Lung microvascular endothelial cell (primary cell): Measurements from ENCODE around the gene CREBRF. TPM values are rescaled to one million over a fixed set of nuclear protein-coding genes. Genes with fewer than 3 reads are reported as not detected.
"Not testable (repeated sequence)": the region's sequence is repeated elsewhere in the genome, so short reads cannot be mapped to it uniquely, and the experiment has no call there.

Source experiments
- DNase-seq, 2 donors: peaks; one replicate each; pipeline versions ENCODE4 v3.0.0 to v3.0.0-alpha.2; 2010; ENCODE audit warnings: low read depth in 2 of 2
- total RNA-seq: library from RNA; depleted of rRNA; stranded (reverse); fragments of >200 nt; gene quantifications from 2 replicates; pipeline ENCODE4 v1.2.1, GENCODE V29; 2014

The CREBRF gene
- total RNA-seq, 1 donor from 2014 or later, result 26.4 TPM

DNA sequence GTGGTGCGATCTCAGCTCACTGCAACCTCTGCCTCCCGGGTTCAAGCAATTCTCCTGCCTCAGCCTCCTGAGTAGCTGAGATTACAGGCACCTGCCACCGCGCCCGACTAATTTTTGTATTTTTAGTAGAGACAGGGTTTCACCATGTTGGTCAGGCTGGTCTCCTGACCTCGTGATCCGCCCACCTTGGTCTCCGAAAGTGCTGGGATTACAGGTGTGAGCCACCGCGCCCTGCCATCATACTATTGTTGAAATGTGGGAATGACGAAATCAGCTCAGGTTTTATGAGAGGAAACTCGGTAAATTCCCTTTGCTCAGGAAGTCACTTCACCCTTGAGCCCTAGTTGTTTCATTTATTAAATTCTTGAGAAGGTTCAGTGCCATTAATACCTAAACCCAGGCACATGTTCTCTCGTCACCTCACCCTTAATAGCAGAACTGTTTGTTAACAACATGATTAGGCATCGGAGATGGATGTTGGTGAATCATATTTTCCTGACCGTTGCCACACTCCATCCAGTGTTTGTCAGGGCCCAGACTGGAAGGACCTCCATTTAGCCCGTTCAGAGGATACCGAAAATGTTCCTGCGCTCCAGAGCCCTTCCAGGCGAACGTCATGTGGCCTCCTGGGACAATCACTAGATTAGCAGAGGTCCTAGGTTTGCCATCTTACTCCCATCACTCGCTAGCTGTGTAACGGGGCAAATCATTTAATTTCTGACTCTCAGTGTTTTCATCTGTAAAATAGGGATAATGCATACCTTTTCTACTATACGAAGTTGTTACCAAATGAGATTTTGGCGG lies 20.0 kb upstream of the CREBRF start:
- DNase-seq, result peak; percentile 48 to 72

DNA sequence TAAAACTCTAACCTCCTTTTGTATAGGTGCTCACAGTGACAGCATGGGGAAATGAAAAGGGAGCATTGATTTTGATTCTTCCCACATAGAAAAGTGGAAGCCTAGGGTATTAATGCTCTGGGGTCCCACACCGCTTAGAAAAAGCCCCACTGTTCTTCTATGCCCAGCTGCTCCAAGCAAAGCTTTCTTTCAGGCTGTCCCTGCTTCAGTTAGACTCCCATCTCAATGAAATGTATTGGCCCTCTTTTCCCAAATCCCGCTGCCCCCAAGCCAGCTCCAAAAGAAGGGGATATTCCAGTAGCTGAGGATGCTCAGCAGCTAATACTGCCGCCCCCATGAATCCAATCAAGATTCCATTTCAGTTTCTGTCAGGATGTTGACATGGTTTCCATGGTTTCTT lies 17.0 kb upstream of the CREBRF start:
- no peak for DNase-seq

GRCh38 chr5:173039964-173040363 lies 16.2 kb upstream of the CREBRF start:
- no peak for DNase-seq

DNA sequence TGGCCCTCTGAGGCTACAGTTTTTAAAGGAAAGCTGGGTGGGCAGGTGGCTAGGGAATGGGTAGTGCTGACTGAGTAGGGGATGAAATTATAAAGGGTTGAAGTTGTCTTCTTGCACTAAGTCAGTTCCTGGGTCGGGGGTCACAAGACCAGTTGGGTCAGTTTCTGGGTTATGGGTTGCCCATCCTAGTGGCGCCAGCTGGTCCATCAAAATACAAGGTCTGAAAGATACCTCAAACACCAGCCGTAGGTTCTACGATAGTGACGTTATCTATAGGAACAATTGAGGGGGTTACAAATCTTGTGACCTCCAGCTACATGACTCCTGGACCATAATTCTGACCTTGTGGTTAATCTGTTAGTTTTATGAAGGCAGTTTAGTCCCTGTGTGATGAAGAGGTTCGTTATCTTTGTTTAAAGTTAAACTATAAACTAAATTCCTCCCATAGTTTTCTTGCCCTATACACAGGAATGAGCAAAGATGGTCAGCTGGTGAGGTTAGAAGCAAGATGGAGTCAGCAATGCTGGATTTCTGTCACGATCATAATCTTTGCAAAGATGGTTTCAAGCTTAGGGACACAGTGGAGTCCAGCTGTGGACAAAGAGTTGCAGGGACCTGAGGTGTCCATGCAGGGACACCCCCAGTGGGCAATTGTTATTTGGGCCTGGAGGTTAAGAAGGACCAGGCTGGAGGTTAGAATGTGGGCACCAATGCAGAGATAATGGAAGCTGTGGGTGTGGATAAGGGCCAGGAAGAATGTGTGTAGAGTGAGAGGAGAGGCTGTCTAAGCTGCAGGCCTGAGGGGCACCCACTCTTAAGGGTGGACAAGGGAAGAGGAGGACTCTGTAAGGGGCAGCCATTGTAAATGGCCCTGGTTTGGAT lies 14.0 kb upstream of the CREBRF start:
- no peak for DNase-seq

DNA sequence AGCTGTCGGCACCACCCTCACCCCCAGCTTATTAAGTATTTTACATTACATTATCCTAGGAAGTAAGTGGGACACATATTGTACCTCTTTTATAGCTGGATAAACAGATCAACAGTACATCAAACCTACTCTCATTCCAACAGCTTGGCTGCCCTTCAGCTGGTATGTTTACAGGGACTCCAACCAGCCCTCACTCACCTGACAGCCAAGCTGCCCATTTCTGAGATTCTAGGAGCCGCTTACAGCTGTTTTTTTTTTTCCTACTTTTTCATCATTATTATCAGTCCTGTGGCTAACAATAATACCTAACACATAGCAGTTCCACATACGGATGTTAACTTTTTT lies 13.4 kb upstream of the CREBRF start:
- DNase-seq, result no peak

DNA sequence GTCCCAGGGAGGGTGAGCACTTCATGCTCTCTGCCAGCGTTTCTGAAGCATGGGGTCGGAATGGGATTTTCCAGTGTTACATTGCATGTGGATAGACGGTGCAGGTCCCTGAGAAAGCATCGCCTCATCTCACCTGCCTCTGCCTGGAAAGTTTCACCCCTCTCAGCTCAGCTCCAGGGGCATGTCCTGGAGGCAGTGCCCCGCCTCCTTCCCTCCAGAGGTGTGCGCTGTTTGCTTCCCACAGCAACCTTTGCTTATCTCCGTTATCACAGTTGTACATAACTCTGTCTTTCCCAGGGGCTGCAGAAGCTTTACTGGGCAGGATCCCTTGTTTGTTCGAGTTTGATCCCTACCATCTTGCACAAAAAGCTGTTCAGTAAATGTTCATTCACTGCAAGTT lies 10.7 kb upstream of the CREBRF start:
- DNase-seq, result no peak

- DNase-seq, result not testable (repeated sequence)
Observed at GRCh38 chr5:173047096-173047837, 8.9 kb upstream of the CREBRF start.

DNA sequence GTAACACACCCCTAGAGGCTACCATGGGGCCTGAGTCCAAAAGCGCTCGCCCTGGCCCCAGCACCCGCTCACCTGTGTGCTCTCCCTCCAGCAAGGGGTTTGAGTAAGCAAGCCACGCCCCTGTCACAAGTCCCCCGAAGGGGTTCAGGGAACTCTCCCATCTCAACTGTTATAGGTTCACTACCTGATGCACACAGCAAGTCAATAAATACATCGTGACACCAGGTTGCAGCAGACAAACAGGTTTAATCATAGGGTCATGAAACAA lies 8.4 kb upstream of the CREBRF start:
- DNase-seq, result no peak

GRCh38 chr5:173050791-173051190 lies 5.4 kb upstream of the CREBRF start:
- no peak for DNase-seq

DNA sequence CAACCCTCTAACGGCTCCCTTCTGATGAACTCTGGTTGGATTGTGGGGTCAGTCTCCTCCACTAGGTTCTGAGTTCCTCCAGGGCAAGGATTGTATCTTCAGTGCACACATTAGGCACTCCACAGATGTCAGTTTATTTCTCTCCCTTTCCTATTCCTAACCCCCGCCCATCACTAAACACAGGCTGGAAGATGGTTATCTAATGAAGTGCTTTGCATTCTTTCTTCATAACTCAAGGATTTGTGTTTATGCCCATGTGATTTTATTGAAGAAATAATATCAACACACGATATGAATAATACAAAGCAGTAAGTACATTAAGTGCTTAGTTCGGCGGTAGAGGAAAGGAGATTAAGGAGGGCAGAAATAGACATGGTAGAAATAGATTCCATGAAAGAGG lies 4.4 kb upstream of the CREBRF start:
- DNase-seq, result peak in 1 of 2 donors; percentile 52

DNA sequence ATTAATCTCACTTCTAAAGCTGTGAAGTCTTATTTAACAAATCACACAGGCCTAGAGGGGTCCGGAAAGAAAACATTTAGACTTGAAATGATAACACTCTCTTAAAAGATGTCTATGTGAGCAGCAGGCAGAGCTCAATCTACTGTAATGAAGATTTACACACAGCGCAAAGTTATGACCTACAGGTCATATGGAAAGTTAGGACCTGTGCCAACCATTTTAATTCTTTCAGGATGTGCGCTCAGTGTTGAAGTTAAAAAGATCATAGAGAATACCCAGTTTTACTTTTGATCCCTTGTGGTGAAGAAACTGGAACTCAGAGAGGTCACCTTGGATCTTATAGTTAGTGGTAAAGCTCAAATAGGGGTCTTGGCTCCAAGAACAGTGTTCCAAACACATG lies 3.1 kb upstream of the CREBRF start:
- peak; percentile 54 to 87 for DNase-seq

GRCh38 chr5:173055042-173055721 lies 970 bp upstream of the CREBRF start:
- DNase-seq, result no peak

DNA sequence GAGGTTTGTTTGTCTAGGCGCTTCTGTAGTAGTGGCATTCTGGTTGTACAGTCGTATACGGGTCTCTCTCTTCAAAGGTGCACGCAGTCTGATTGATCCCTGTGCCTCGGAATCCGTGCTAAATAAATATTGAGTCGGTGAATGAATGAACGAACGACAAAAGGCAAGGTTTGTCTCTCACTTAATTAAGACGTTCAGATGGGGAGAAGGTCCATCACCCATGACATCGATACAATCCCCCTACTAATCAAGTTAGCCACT lies 500 bp upstream of the CREBRF start:
- DNase-seq, result no peak

DNA sequence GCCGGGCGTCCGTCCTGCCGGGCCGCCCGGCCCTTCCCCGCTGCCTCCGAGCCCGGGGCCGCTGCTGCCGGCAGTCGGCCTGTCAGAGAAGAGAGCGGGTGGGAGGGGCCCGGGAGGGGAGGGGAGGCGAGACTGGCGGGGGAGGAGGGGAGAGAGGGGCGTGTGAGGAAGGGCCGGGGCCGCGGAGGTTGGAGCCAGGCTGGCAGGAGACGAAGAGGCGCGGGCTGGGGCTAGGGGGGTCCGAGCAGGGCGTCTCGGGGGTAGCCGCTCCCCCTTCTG lies 570 bp downstream of the CREBRF start:
- no peak for DNase-seq

DNA sequence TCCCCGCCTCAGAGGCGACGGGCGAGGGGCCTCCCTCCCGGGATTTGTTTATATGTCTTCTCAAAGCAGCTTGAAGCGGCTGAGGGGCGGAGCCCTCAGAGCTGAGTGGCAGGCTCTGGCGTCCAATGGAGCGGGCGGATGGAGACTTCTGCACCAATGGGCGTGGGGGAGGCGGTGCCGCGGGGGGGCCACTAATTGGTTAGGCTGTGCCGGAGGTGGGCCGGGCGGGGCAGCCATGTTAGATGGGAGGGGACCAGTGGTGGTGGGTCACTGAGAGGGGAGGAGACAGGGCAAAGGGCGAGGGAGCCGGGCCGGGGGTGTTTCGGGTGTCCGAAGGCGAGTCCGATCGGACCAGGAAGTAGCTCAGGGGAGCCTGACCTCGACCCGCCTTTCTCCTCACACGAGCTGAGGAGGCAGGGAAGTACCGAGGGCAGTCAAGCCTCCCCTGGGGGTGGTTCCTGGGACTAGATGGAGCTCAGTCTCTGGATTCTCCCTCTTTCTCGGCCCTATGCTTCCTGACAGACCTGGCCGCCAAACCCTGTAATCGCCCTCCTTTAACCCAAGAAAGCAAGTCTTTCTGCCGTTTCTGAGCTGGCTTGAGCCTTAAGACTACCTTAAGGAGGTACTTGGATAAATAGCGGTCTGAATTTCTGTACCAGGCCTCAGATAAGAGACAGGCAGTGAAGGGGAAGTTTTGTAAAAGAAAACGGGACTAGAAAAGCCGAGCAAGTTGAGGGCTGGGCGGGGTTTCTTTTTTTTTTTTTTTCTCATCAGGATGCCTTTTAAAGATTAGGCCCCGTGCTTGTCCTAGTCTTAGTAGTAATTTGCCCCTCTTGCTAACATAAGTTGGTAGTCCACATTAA lies 1.1 kb downstream of the CREBRF start:
- DNase-seq, result peak; percentile 99

DNA sequence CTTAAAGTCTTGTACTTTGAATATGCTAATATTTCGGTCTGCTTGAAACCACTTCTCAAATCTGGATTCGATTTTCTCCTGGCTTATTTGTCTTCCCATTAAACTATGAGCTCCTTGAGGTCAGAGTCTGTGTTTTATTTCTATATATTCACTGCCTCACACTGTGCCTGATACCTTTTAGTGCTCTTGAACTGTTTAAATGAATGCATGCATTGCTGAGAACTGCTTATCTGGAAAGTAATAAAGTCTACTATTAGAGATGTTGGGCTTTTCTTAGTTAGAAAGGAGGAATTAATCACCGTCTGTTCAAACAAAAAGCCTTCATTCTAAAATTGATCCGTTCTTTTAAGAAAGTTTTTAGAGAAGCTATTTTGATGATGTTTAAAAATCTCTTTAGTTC lies 6.0 kb downstream of the CREBRF start:
- no peak for DNase-seq

DNA sequence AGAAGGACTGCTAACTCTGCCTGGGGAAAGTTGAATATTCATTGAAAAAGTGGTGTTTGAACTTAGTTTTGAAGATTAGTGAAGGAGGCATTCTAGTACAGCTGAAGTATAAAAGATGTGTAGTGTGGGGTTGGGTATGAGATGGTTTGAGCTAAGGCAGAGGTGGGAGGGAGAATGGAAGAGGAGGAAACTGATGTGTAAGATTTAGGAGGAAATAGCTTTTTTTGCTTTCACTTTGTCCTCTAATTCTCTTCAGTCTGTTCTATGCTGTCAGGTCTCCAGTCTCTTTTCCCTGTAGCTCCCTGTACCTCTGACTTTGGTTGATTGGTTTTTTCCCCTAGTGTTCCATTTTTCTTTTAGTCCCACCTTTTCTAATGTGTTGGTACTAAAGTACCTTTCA lies 9.0 kb downstream of the CREBRF start:
- DNase-seq, result no peak

GRCh38 chr5:173069671-173070070 lies 13.5 kb downstream of the CREBRF start:
- peak; percentile 20 to 60 for DNase-seq

DNA sequence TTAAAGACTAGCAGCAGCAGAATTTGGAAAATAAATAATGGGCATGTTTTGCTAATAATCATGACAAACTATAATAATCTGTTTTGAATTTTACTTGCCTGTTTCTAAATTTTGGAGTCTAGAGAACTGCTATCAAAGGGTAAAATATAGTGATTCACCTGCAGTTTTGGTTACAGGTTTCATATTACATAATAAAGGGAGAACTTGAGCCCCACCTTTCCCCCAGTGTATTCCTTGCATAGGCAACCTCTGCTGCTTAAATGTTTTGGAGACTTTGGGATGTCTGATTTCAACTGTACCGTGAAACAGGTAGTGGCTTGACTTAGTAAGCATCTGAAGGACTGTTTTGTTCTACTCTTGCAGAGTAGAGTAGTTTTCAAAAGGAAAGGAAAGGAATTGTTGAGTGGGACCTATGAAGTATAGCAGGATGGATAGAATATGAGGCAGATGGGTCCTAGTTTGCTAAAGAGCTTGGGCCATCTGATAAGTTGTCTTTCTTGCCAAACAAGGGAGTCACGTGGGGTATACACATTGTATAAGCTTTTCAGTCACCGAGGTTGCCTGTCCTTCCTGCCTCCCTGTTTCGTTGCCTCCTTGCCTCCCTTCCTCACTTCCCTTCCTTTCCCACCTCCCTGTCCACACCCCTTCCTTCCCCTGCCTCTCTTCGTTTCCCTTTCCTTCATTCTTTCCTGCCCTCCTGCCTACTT lies 19.1 kb downstream of the CREBRF start:
- no peak for DNase-seq

DNA sequence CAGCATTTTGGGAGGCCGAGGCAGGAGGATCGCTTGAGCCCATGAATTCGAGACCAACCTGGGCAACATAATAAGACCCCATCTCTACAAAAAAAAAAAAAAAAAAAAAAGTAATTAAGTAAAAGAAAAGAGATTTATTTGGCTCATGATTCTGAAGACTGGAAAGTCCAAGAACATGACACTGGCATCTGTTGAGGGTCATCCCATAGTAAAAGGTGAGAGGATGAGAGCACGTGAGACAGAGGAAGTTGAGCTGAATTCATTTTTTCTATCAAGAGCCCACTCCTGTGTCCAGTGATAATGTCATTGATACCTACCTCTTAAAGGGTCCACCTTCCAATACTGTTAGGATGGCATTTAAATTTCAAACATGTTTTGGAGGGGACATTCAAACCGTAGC lies 19.8 kb downstream of the CREBRF start:
- no peak for DNase-seq

DNA sequence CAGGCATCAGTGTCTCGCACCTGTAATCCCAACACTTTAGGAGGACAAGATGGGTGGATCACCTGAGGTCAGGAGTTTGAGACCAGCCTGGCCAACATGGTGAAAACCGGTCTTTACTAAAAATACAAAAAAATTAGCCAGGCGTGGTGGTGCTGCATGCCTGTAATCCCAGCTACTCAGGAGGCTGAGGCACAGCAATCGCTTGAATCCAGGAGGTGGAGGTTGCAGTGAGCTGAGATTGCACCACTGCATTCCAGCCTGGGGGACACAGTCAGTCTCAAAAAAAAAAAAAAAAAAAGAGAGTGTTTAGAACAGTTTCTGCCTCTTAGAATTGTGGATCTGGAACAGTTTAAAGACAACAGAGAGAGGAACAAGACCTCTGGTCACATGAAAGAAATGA lies 20.3 kb downstream of the CREBRF start:
- not testable (repeated sequence) for DNase-seq
